ENCODE results near the gene PDE4D. TPM values are rescaled to one million over a fixed set of nuclear protein-coding genes. Genes with fewer than 3 reads are reported as not detected.

The PDE4D gene
- total RNA-seq, 1 experiment from 2014 or later = 2.4 TPM

DNA sequence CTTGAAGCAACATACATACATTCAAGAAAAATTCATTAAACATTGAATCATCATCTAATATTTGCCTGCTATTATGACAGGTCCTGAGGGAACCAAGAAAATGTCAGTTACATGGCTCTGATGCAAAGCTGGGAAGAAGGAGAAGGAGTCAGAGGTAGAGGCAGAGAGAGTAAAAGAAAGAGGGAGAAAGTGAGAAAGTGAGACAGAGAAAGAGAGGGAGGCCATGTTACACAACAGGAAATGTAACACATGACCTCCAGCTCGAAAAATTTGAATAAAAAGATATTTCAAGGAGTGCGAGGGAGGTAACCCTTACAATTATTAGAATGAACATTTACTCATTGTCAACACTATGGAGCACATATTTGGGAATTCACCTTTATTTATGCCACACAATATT lies 189.7 kb downstream of the PDE4D start:
- intact Hi-C loops (cut with micrococcal nuclease; ENCODE audit: unreplicated experiment) (no loop called here), in situ Hi-C loops (cut with HindIII; ENCODE audit: low pct_unique_long_range_greater_than_20kb, low sequenced_read_pairs) (no loop called here)
- Histone ChIP-seq H3K9me3 (ENCODE audit: control insufficient read depth, insufficient read depth, low read depth, low read length) (no peaks in the 10 kb centered on the region), H3K4me1 (ENCODE audit: control insufficient read depth, insufficient read depth, low read length) (no peaks in the 10 kb centered on the region), H3K36me3 (ENCODE audit: control insufficient read depth, insufficient read depth, low read length) (no peaks in the 10 kb centered on the region), H3K27ac (ENCODE audit: low read length) (no peak overlapping the region), H3K4me3 (ENCODE audit: low read depth in 2 of 2, low read length in 2 of 2) (no peak overlapping the region), H3K27me3 (ENCODE audit: control insufficient read depth, insufficient read depth, low read length) (no peaks in the 10 kb centered on the region)
- no peak for DNase-seq (ENCODE audit: low read depth, low spot score)
- ChIA-PET POLR2A (no interaction called here), CTCF (no interaction called here)
- TF ChIP-seq CTCF (IDR thresholded peaks at IDR 0.05) (no peak), POLR2AphosphoS5 (IDR thresholded peaks at IDR 0.05; ENCODE audit: low read depth, low read length) (no peak), SIN3A (IDR thresholded peaks at IDR 0.05; ENCODE audit: borderline replicate concordance, insufficient read depth, low read depth, low read length) (no peak), TCF7L2 (IDR thresholded peaks at IDR 0.05; ENCODE audit: low read depth, low read length) (no peak)
- TF ChIP-seq, protein P1, sequence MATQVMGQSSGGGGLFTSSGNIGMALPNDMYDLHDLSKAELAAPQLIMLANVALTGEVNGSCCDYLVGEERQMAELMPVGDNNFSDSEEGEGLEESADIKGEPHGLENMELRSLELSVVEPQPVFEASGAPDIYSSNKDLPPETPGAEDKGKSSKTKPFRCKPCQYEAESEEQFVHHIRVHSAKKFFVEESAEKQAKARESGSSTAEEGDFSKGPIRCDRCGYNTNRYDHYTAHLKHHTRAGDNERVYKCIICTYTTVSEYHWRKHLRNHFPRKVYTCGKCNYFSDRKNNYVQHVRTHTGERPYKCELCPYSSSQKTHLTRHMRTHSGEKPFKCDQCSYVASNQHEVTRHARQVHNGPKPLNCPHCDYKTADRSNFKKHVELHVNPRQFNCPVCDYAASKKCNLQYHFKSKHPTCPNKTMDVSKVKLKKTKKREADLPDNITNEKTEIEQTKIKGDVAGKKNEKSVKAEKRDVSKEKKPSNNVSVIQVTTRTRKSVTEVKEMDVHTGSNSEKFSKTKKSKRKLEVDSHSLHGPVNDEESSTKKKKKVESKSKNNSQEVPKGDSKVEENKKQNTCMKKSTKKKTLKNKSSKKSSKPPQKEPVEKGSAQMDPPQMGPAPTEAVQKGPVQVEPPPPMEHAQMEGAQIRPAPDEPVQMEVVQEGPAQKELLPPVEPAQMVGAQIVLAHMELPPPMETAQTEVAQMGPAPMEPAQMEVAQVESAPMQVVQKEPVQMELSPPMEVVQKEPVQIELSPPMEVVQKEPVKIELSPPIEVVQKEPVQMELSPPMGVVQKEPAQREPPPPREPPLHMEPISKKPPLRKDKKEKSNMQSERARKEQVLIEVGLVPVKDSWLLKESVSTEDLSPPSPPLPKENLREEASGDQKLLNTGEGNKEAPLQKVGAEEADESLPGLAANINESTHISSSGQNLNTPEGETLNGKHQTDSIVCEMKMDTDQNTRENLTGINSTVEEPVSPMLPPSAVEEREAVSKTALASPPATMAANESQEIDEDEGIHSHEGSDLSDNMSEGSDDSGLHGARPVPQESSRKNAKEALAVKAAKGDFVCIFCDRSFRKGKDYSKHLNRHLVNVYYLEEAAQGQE (IDR thresholded peaks at IDR 0.05; ENCODE audit: insufficient read depth in 1 of 2, low read depth in 2 of 2, low read length in 1 of 2) = no peak
- no TSS peak for BruUV-seq (replicated peaks)
- no peak for ATAC-seq

DNA sequence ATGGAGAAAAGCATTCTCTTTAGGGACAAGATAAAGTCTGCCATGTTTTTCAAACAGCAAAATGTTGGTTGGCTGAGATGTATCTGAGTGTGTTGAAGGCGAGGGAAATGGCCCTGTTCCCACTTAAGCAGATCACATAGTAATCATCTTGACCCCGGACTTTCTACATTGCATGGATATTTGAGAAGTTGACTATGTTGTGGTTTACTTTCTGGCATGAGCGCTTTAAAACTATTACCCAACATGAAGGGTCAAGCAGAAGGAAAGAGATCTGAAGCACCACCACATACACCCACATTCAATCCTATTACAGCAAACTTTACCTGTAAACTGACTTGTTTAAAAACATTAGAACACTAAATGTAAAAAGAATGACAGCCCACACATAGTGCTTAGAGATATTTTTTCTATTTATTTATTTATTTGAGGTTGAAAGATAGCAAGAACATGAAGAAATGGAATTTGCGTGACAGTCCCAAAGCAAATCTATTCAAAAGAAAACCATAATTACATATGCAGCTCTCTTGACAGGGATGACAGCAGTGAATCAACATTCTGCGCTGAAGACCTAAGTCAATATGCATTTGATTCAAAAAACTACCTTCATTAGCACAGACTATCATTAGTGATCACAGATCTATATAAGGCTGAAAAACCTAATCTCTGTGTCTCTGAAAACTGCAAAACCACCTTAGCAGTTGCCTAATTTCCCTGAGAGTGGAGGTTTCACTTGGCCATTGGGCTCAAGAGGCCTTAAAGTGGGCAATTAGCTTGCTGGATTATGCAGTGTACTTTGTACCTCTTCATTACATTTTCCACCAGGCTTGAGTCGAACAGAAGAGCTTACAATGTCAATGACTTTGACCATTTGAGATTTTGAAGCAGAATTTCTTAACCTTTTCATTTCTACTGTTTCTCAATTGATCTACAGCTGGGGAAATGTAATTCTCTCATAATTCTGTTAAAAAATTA lies 195.0 kb downstream of the PDE4D start:
- no TSS peak for BruUV-seq (replicated peaks)
- H3K4me3 ChIP-seq (ENCODE audit: low read depth in 2 of 2, low read length in 2 of 2) = no peak overlapping the region
- intact Hi-C loops (cut with micrococcal nuclease; ENCODE audit: unreplicated experiment) (no loop called here), in situ Hi-C loops (cut with HindIII; ENCODE audit: low pct_unique_long_range_greater_than_20kb, low sequenced_read_pairs) (no loop called here)
- no peaks in the 10 kb centered on the region for H3K9me3 ChIP-seq (ENCODE audit: control insufficient read depth, insufficient read depth, low read depth, low read length)
- H3K27ac ChIP-seq (ENCODE audit: low read length) = no peak overlapping the region
- no peak for DNase-seq (ENCODE audit: low read depth, low spot score)
- no peaks in the 10 kb centered on the region for H3K27me3 ChIP-seq (ENCODE audit: control insufficient read depth, insufficient read depth, low read length)
- ATAC-seq = no peak
- H3K4me1 ChIP-seq (ENCODE audit: control insufficient read depth, insufficient read depth, low read length) = no peaks in the 10 kb centered on the region
- ChIA-PET CTCF (no interaction called here), POLR2A (no interaction called here)
- TF ChIP-seq SIN3A (IDR thresholded peaks at IDR 0.05; ENCODE audit: borderline replicate concordance, insufficient read depth, low read depth, low read length) (no peak), POLR2AphosphoS5 (IDR thresholded peaks at IDR 0.05; ENCODE audit: low read depth, low read length) (no peak), CTCF (IDR thresholded peaks at IDR 0.05) (no peak), TCF7L2 (IDR thresholded peaks at IDR 0.05; ENCODE audit: low read depth, low read length) (no peak)
- TF ChIP-seq, protein P1 (IDR thresholded peaks at IDR 0.05; ENCODE audit: insufficient read depth in 1 of 2, low read depth in 2 of 2, low read length in 1 of 2) = no peak
- no peaks in the 10 kb centered on the region; the same call in 1 of the 2 replicates for H3K36me3 ChIP-seq (ENCODE audit: control insufficient read depth, insufficient read depth, low read length)
